LNCAP (cell line): ENCODE results near the gene RBM18.

Experiments
- TF ChIP-seq, protein P1 (sequence below): fragments of 450-650 bp; IDR thresholded peaks from 2 replicates; pipeline ENCODE4 v1.5.1; 2017; ENCODE audit warnings: mild to moderate bottlenecking

The RBM18 gene

DNA sequence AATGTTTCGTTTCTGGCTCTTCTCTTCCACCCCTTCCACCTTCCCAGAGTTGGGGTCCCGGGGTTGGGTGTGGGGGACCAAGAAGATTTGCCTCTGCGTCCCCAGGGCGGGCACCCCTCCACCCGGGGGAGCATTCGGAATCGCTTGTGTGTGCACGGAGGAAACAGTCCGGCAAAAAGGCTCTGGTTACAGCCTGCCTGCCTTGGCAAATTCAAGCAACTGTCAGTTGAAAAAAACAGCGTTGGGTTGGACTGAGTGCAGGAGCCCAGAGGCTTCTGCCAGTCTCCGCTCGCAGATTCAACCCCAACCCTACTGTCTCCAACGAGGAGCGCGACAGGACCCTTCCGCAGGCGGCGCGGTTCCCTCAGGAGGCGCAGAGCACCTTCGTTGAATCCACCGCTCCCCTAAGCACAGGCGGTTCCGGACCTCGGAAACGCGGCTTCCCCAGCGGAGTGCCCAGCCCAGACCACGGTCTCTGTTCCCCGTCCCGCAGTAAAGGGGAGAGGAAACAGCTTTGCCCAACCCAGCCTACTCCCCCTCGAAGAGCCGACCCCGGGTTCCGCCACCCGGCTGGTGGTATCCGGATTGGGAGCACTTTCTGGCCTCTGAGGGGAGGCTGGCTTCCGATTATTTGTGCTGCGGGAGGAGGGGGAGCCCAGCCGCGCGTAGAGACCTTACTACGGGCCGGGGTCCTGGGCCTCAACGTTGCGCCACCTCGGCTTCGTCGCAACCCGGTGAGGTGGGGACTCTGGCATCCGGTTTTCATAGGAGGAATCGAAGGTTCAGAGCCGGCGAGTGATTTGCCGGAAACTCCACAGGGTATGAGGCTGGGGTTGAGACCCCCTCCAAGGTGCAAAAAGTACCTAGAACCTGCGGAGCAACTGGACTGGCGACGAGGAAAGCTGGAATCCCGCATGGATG is 45.4 kb downstream of the RBM18 start:
- TF ChIP-seq, protein P1, sequence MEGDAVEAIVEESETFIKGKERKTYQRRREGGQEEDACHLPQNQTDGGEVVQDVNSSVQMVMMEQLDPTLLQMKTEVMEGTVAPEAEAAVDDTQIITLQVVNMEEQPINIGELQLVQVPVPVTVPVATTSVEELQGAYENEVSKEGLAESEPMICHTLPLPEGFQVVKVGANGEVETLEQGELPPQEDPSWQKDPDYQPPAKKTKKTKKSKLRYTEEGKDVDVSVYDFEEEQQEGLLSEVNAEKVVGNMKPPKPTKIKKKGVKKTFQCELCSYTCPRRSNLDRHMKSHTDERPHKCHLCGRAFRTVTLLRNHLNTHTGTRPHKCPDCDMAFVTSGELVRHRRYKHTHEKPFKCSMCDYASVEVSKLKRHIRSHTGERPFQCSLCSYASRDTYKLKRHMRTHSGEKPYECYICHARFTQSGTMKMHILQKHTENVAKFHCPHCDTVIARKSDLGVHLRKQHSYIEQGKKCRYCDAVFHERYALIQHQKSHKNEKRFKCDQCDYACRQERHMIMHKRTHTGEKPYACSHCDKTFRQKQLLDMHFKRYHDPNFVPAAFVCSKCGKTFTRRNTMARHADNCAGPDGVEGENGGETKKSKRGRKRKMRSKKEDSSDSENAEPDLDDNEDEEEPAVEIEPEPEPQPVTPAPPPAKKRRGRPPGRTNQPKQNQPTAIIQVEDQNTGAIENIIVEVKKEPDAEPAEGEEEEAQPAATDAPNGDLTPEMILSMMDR: no peak

DNA sequence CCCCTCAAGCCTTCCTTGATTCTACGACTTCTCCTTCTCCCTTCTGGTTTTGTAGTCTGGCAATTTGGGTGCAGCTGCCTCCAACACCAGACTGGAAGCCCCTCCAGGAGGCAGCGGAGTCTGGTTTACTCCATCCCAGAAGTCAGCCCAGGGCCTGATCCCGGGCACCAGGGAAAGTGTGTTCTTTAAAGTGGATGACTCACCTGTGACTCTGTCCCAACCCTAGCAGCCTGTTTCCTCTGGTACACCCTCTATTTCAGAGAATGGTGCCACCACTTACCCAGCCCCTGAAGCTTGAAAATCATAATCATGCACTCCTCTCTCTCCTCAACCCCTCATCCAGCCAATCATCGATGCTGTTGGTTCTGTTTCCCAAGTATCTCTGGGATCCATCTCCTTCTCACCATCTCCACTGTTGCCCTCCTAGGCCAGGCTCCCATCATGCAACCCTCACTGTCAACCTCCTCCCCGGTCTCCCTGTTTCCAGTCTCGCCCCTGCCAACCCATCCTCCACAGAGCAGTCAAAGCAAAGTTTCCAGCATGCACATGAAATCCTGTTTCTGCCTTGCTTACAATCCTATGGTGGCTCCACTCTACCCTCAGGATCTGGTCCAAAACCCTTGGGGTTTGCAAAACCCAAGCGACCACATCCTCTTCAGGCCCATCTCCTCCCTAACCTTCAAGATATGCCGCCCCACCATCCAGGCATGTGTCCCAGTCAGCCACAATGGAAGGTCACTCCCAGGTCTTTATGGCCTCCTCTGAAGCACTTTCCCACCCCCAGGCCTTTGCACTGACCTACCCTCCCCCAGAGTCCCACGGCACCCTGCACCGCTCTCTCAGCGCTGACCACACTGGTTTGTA is 46.3 kb downstream of the RBM18 start:
- TF ChIP-seq, protein P1: no peak

DNA sequence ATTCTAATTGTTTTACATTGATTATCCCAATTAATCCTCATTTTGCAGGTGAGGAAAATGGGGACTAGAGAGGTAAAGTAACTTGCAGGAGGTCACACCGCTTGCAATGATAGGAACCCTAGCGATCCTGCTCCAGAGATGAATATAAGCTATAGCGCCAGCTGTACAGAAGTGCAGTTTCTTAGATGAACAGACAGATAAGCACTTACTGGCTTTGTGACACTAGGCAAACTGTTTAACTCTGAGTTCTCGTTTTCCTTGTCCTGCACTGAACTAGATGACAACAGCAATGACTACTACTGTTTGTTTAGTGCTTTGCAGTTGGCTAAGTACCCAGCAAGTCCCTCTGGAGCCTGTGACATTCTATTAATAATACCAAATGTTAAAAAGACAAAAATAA is 47.0 kb downstream of the RBM18 start:
- TF ChIP-seq, protein P1: no peak

DNA sequence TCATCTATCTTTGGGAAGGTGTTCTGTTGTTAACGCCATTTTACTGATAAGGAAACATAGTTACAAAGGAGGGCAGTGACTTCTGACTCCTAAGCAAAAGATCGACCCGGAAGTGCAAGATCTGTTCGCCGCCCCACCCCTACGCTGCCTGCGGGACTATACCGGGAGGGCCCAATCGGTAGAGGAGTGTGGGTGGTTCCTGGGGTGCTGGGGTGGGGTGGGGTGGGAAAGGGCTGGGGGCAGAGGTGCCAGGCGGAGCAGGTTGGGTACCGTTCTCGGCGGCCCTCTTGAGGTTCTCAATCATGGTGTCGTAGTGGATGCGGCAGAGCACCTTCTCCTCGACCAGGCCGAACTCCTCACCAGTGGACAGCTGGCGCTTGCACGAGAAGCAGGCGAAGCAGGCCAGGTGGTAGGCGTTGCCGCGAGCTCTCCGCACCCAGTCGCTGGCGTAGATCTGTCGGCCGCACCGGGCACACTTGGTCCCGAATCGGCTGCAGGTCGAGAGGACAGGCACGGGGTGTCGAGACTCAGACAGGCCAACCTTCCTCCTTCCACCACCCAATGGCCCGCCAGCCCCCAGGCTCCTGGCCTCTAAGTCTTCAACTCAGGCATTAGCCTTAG is 47.7 kb downstream of the RBM18 start:
- TF ChIP-seq, protein P1: no peak

DNA sequence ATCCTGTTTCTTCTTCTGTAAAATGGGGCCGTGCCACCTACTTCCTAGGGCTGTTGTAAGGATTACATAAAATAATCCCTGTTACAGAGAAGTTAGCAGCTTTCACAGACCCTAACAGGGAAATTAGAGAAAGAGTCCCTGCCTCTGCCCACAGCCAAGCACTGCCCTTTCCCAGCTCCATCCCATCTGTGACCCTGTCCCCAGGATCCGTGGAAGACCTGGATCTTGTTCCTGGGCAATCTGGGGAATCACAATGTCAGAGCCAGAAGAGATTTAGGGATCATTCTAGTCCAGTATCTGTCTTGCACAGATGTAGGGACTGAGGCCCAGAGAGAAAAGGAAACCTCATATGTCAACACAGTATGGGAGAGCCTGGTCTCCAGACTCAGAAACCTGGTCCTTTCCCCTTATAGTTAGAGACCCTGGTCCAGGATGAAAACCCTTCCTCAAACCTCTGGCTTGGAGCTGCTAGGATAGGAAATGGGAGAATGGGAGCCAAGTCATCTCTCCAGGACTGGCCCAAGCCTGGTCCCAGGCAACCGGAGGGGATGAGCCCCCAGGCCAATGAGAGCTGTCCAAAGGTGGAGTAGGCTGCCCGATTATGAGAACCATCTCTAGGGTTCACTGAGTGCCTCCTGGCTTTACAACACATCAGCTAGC is 48.4 kb downstream of the RBM18 start:
- TF ChIP-seq, protein P1: no peak

DNA sequence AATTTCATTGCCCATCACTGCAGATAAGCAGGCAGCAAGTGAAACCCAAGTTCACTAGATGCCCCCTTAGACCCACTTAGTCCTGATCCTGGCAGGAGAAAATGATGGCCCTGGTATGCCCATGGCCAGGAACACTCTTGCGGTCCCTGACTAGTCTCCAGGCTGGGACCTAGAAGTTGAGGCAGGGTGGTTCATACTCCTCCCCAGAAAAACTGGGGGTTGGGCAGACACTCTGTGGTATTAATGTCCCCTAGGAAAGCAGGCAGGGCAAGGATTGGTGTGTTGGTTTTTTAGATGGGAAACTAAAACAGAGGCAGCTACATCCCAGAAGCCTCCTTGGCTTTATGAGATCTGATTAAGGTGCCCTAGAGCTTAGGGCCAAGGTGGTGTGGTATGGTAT is 49.0 kb downstream of the RBM18 start:
- TF ChIP-seq, protein P1: no peak

DNA sequence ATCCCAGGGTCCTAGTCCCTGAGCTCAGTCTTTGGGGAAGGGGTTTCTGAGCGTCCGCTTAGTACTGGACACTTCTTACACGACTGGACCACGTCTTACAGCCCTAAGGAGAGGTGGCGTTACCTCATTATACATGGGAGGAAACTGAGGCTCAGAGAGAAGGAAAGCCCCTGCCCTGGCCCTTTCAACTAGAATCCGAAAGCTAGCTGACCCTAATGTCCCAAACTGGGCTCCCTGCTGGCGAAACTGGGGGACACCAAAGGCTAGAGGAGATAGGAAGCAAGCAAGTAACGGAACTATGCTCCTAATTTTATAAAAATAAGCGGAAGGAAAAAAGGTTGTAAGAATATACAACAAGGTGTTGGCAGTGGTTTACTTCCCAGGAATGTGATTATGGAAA is 50.1 kb downstream of the RBM18 start:
- TF ChIP-seq, protein P1: no peak
